Aorta (tissue), 5 donors: Measurements from ENCODE around the gene TUBA1C. TPM values are rescaled to one million over a fixed set of nuclear protein-coding genes. Genes with fewer than 3 reads are reported as not detected.

Experiments
- ATAC-seq: fragments of 200-7000 bp; cut with Tn5 transposase; one replicate; pipeline ENCODE4 v1.9.1; 2022; ENCODE audit warnings: moderate library complexity; ENCODE audit not compliant: low FRiP score
- DNase-seq, 2 donors: peaks; one replicate each; pipeline ENCODE4 v3.0.0-alpha.2; 2020
- H3K27ac ChIP-seq, 2 donors: one replicate each; pipeline ENCODE4 v1.5.1; 2013; ENCODE audit warnings: low read length in 2 of 2, mild to moderate bottlenecking in 2 of 2, moderate library complexity in 2 of 2, control low read depth in 1 of 2, inconsistent platforms in 1 of 2, low read depth in 1 of 2
- H3K27me3 ChIP-seq, 2 donors: one replicate each; pipeline ENCODE4 v1.6.1; 2013; ENCODE audit warnings: control low read depth in 1 of 2, low read length in 1 of 2, mild to moderate bottlenecking in 1 of 2, moderate library complexity in 1 of 2; ENCODE audit not compliant: insufficient read depth in 2 of 2, control insufficient read depth in 1 of 2
- H3K36me3 ChIP-seq, 2 donors: one replicate each; pipeline ENCODE4 v1.6.1; 2013; ENCODE audit warnings: control low read depth in 1 of 2, low read length in 1 of 2, mild to moderate bottlenecking in 1 of 2; ENCODE audit not compliant: insufficient read depth in 2 of 2, control insufficient read depth in 1 of 2
- H3K4me1 ChIP-seq, 2 donors: one replicate each; pipeline ENCODE4 v1.6.1; 2013; ENCODE audit warnings: low read length in 2 of 2, control low read depth in 1 of 2, mild to moderate bottlenecking in 1 of 2, moderate library complexity in 1 of 2; ENCODE audit not compliant: insufficient read depth in 2 of 2, control insufficient read depth in 1 of 2
- H3K4me3 ChIP-seq, 2 donors: one replicate each; pipeline ENCODE4 v1.5.1; 2013; ENCODE audit warnings: low read length in 2 of 2, control low read depth in 1 of 2, mild to moderate bottlenecking in 1 of 2
- H3K9me3 ChIP-seq: one replicate; pipeline ENCODE4 v1.6.1; 2013; ENCODE audit warnings: mild to moderate bottlenecking, low read length; ENCODE audit not compliant: control insufficient read depth
- WGBS, 2 donors: extraction: QIAGEN DNeasy Blood & Tissue Kit; methylation state at CpG; one replicate each; pipeline ENCODE4 v1.1.7; 2013; 5-methylcytosine and 5-hydroxymethylcytosine counted together
- intact Hi-C, 2 donors: fragments of 100-400 bp; cut with DNase I; formaldehyde crosslinking; loops; one replicate each; pipeline versions ENCODE4 v1.14.2 to v1.15.0; 2022
- long read RNA-seq, 2 donors: library from polyadenylated mRNA; unstranded; transcript quantifications; one replicate each; pipeline ENCODE4 v2.0.0, GENCODE V29; 2020 to 2021
- polyA plus RNA-seq, 2 donors: library from polyadenylated mRNA; stranded (reverse); fragments of 200-250 nt; gene quantifications; one replicate each; pipeline ENCODE4 v1.2.3, GENCODE V29; 2013
- total RNA-seq, 2 donors: library from RNA; stranded (reverse); fragmentation: NEBNext Ultra II Directional; extraction: Animal tissue kit (Norgen Biotek cat#: 25700); gene quantifications; one replicate each; pipeline ENCODE4 v1.2.1, GENCODE V29; 2021
- donor health status: healthy with polysubstance abuse.
- donor health status: Bipolar disorder and iron deficiency.
- donor health status: DM: no; HTN: no; CAD: no.
- donor health status: DM: no; HTN: no; CAD: no.
- donor health status: DM: yes; HTN: yes; CAD: no.

TUBA1C gene
- total RNA-seq (100 to 1,000 TPM in 1 of 2 donors, 10 to 100 TPM in 1; 89.2 to 181 TPM), polyA plus RNA-seq (100 to 1,000 TPM; 163 to 191 TPM)
- long read RNA-seq, donor 1, transcript TUBA1C-203 (2 exons, 1,105 nt): minor isoform, 5 of 219 reads
- long read RNA-seq, donor 1, transcript TUBA1C-201 (4 exons, 3,001 nt): major isoform, 148 of 219 reads
- long read RNA-seq, donor 1, partial matches to known transcripts: 17 of 219 reads
- long read RNA-seq, donor 1, other reads (novel, unspliced or antisense): 49 of 219 reads
- long read RNA-seq, donor 2, transcript TUBA1C-201 (4 exons, 3,001 nt): major isoform, 6 of 31 reads
- long read RNA-seq, donor 2, partial matches to known transcripts: 9 of 31 reads
- long read RNA-seq, donor 2, other reads (novel, unspliced or antisense): 13 of 31 reads

DNA sequence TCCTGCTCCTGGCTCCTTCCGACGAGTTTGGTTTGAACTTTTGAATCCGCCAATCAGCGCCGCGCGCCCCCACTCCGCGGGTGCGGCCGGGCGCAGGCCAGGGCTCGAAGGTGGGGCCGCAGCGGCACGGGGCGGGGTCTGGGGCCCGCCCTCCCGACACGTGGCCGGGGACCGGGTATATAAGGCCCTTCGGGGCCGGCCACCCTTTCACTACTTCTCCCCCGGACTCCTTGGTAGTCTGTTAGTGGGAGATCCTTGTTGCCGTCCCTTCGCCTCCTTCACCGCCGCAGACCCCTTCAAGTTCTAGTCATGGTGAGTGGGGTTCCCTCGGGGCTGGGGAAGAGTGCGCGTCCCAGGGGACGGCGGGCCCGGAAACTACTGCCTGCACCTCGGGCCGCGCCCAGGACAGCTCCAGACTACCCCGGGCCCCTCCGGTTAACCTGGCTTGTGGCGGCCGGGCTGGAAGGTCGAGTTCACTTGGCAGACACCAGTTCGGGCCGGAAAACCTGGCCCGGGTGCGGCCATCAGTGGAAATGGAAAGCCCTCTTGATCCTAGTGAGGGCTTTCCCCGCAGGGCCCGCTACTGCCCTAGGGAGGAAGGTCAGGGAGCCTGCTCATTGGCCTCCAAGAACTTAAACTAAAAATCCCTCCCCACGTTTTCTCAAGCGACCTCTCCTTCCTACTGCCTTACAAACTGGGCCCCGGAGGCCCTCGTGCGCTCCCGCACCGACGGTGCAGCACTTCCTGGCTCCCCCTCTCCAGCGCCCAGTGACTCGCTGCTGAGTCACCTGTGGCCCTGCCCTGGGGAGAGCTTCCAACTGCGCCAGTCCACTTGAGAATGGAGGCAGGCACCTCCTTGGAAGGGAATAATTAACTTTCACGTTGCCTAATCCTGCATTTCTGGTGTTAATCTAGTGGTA, at the start of gene TUBA1C:
Gene TUBA1C, plus strand, starts transcription at position 210 of the 920 bp plus-strand sequence. Its CDS starts 100 bp downstream, at position 310.
- peak; percentile 97 for DNase-seq
- peak within 1 kb of the TSS; percentile 85 to 93 for H3K27ac ChIP-seq
- WGBS, 2 donors: 0% methylated on average over 54 to 61 of the region's 61 CpGs
- ATAC-seq: peak; percentile 98
- peaks cover 0 to 6% of the 10 kb centered on the region in 2 donors for H3K4me1 ChIP-seq
- no peaks in the 10 kb centered on the region for H3K9me3 ChIP-seq
- H3K4me3 ChIP-seq: peak within 1 kb of the TSS; percentile 63 to 95
- no peaks in the 10 kb centered on the region for H3K36me3 ChIP-seq
- intact Hi-C loops: loop anchor here in 1 of 2 donors (2.0 to 10.0 kb wide), 2 partner anchors 30 to 130 kb away; partner anchors contain the start of gene TUBA1B
- no peaks in the 10 kb centered on the region for H3K27me3 ChIP-seq

DNA sequence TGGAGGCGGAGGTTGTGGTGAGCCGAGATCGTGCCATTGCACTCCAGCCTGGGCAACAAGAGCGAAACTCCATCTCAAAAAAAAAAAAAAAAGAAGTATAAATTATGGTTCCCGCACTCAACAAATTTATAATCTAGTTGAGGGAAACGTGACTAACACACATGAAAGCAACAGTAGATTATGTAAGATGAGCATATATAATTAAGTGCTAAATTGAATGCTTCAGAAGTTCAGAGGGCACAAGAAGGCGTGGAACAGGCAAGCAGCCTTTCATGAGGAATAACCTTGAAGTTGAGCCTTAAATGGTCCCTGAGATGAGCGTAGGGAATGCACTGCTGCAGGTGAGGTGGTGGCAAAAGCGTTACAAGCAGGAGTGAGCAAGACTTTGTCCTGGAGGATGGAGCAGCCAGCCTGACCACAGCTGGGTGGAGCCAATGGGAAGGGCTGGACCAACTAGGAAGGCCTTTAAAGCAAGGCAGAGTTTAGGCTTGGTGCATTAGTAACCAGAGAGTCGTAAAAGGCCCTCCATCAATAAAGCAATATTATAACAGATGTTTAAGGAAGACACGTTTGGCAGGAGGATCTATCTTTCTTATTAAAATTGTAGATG, 45.4 kb upstream of the TUBA1C start:
- 91 to 92% methylated on average over 11 of the region's 11 CpGs for WGBS, 2 donors
- H3K4me3 ChIP-seq: no peak overlapping the region
- H3K4me1 ChIP-seq: peaks cover 0 to 2% of the 10 kb centered on the region in 2 donors
- H3K27ac ChIP-seq: no peak overlapping the region
- H3K36me3 ChIP-seq: no peaks in the 10 kb centered on the region
- H3K27me3 ChIP-seq: no peaks in the 10 kb centered on the region
- DNase-seq (no peak), ATAC-seq (no peak)
- intact Hi-C loops: no loop called here
- H3K9me3 ChIP-seq: no peaks in the 10 kb centered on the region

DNA sequence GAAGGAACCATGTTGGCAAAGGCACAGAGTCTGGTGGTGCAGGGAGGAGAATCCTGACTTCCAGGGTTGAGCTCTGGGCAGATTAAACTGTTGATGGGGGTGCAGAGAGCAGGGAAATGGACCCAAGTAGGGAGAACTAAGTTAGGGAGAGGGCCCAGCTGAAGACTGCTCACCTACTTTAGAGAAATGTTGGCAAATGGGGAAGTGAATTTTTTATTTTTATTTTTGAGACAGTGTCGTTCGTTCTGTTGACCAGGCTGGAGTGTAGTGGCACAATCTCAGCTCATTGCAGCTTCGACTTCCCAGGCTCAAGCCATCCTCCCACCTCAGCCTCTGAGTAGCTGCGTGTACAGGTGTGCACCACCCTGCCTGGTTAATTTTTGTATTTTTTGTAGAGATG, 43.9 kb upstream of the TUBA1C start:
- Histone ChIP-seq H3K9me3 (no peaks in the 10 kb centered on the region), H3K27ac (no peak overlapping the region), H3K36me3 (no peaks in the 10 kb centered on the region), H3K27me3 (no peaks in the 10 kb centered on the region), H3K4me1 (peaks cover 0 to 2% of the 10 kb centered on the region in 2 donors), H3K4me3 (no peak overlapping the region)
- no peak for DNase-seq
- intact Hi-C loops: no loop called here
- ATAC-seq: no peak
- 83 to 94% methylated on average over 4 of the region's 4 CpGs for WGBS, 2 donors

DNA sequence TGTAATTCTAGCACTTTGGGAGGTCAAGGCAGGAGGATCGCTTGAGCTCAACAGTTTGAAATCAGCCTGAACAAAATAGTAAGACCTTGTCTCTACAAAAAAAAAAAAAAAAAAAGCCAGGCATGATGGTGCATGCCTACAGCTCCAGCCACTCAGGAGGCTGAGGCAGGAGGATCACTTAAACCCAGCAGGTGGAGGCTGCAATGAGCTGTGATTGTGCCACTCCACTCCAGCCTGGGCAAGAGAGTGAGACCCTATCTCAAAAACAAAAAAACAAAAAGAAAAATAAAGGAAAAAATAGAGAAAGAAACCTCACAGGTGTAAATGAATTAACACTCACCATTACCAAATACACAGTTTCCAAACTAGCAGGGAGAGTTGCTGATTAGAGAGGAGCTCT, 41.8 kb upstream of the TUBA1C start:
- WGBS, 2 donors: 94 to 95% methylated on average over 1 of the region's 1 CpG
- no peak for ATAC-seq

DNA sequence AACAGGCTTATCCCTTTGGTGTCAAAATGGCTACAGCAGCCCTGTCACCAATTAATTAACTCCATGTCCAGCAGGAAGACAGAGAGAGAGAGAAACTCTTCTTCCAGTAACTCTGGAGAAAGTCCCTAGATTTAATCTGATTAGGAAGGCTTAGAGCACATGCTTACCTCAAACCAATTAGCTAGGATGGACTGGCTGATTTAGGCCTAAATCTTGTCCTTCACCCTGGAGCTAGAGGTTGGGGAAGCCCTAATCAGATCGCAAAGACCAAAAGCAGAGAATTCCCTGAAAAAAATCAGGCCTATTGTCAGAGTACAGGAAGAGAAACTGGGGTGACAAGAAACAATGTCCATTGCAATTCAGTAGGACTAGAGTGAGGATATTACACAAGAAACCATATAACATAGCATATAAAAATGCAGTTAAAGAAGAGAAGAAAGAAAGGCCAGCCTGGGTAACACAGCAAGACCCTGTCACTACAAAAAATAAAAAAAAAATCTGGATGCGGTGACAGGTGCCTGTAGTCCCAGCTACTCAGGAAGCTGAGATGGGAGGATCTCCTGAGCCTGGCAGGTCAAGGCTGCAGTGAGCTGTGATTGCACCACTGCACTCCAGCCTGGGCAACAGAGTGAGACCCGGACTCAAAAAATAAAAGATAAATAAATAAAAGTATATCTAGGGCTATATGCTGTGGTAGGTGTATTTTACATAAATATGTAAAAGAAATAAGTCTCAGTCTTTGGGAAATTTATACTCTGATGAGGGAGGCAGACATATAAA, 41.1 kb upstream of the TUBA1C start:
- DNase-seq: no peak
- ATAC-seq: no peak
- Histone ChIP-seq H3K4me3 (no peak overlapping the region), H3K27me3 (no peaks in the 10 kb centered on the region), H3K36me3 (no peaks in the 10 kb centered on the region), H3K9me3 (no peaks in the 10 kb centered on the region), H3K27ac (no peak overlapping the region), H3K4me1 (peaks cover 0 to 2% of the 10 kb centered on the region in 2 donors)
- intact Hi-C loops: no loop called here
- WGBS, 2 donors: 92% methylated on average over 3 of the region's 3 CpGs

More for the DNA sequence above, 41.8 kb upstream of the TUBA1C start:
- DNase-seq: no peak
- no peak overlapping the region for H3K4me3 ChIP-seq
- no peaks in the 10 kb centered on the region for H3K27me3 ChIP-seq
- H3K4me1 ChIP-seq: peaks cover 0 to 2% of the 10 kb centered on the region in 2 donors
- H3K27ac ChIP-seq: peak overlapping the region; percentile 36 to 83
- no peaks in the 10 kb centered on the region for H3K9me3 ChIP-seq
- intact Hi-C loops: no loop called here
- no peaks in the 10 kb centered on the region for H3K36me3 ChIP-seq

DNA sequence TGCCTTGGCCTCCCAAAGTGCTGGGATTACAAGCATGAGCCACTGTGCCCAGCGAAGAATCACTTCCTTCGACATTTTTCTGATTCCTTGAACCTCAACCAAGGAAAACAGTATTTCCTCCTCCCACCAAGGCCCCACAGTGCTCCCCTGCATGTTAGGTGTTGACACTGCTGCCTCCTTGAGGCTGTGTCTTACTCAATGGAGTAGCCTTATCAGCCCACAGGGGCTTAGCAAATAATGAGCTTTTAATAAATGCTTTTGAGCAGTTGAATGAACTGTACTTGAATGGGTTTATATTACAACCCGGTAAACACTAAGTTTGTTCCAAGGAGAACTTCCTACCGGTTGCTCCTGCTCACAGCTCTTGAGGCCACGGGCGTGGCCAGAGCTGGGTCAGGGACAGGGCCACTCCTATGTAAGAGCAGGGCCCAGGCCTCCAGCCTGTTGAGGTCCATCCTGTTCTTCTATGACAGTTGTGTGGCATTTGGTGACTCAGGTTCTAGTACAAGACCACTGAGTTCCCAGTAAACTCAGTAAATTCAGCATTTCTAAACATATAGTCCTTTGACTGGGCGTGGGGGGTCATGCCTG, 39.2 kb upstream of the TUBA1C start:
- ATAC-seq: no peak
- intact Hi-C loops: no loop called here
- Histone ChIP-seq H3K9me3 (no peaks in the 10 kb centered on the region), H3K4me3 (no peak overlapping the region), H3K27me3 (no peaks in the 10 kb centered on the region), H3K36me3 (no peaks in the 10 kb centered on the region), H3K27ac (no peak overlapping the region), H3K4me1 (peaks cover 0 to 2% of the 10 kb centered on the region in 2 donors)
- WGBS, 2 donors: 67 to 70% methylated on average over 7 of the region's 7 CpGs
- DNase-seq: no peak

DNA sequence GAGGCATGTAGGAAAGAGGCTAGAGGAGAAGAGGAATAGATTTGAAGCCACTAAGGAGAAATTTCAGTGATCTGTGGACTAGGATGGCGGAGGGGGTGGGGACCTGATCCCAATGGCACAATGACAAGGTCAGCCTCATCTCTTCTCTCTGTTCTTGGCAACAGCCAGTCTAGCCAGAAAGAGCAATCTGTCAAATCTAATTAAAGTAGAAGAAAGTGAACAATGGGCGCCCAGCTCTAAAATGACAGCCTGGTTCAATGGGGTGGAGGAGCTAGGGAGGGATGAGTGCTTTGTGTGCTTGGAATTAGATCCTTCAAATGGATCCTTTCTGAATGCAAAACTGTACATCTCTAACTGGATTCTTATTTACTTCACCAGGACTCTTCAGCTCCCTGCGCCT, 37.2 kb upstream of the TUBA1C start:
- ATAC-seq (no peak), DNase-seq (no peak)
- Histone ChIP-seq H3K4me1 (peaks cover 1 to 4% of the 10 kb centered on the region in 2 donors), H3K27me3 (no peaks in the 10 kb centered on the region), H3K4me3 (no peak overlapping the region), H3K27ac (no peak overlapping the region), H3K36me3 (no peaks in the 10 kb centered on the region), H3K9me3 (no peaks in the 10 kb centered on the region)
- WGBS, 2 donors: 96% methylated on average over 3 of the region's 3 CpGs
- intact Hi-C loops: no loop called here
